ENCODE measurements around the gene GFRA4.
"Not testable (repeated sequence)": the region's sequence is repeated elsewhere in the genome, so short reads cannot be mapped to it uniquely, and the experiment has no call there.

GFRA4 gene

GRCh38 chr20:3627476-3627875, 35.7 kb downstream of the GFRA4 start:
- DNase-seq (ENCODE audit: insufficient read length, low spot score) (no peak), FAIRE-seq (no peak)

- FAIRE-seq (no peak), DNase-seq (ENCODE audit: insufficient read length, low spot score) (no peak)
Observed at GRCh38 chr20:3622406-3622805, 40.8 kb downstream of the GFRA4 start.

GRCh38 chr20:3621111-3621510, 42.1 kb downstream of the GFRA4 start:
- no peak for DNase-seq (ENCODE audit: insufficient read length, low spot score)
- FAIRE-seq, result no peak

GRCh38 chr20:3616250-3616649, 46.9 kb downstream of the GFRA4 start:
- FAIRE-seq (no peak), DNase-seq (ENCODE audit: insufficient read length, low spot score) (peak; percentile 26)

GRCh38 chr20:3615171-3615840, 47.9 kb downstream of the GFRA4 start:
- not testable (repeated sequence) for FAIRE-seq; DNase-seq (ENCODE audit: insufficient read length, low spot score)

- FAIRE-seq (no peak), DNase-seq (ENCODE audit: insufficient read length, low spot score) (no peak)
Observed at GRCh38 chr20:3614466-3614865, 48.7 kb downstream of the GFRA4 start.

- FAIRE-seq, result no peak
- no peak for DNase-seq (ENCODE audit: insufficient read length, low spot score)
Observed at GRCh38 chr20:3613821-3614440, 49.3 kb downstream of the GFRA4 start.

GRCh38 chr20:3612795-3613572, 50.2 kb downstream of the GFRA4 start:
- DNase-seq (ENCODE audit: insufficient read length, low spot score) (no peak), FAIRE-seq (no peak)

- FAIRE-seq (no peak), DNase-seq (ENCODE audit: insufficient read length, low spot score) (no peak)
Observed at GRCh38 chr20:3611901-3612300, 51.3 kb downstream of the GFRA4 start.
